NCI-H187 (cell line): ENCODE data around the gene ARHGAP35.
"Not testable (repeated sequence)": the region's sequence is repeated elsewhere in the genome, so short reads cannot be mapped to it uniquely, and the experiment has no call there.

Source experiments
- DNase-seq, 2 experiments: peaks; one replicate each; lab custom pipeline; 2025; lab: John Stamatoyannopoulos, UW

The ARHGAP35 gene

DNA sequence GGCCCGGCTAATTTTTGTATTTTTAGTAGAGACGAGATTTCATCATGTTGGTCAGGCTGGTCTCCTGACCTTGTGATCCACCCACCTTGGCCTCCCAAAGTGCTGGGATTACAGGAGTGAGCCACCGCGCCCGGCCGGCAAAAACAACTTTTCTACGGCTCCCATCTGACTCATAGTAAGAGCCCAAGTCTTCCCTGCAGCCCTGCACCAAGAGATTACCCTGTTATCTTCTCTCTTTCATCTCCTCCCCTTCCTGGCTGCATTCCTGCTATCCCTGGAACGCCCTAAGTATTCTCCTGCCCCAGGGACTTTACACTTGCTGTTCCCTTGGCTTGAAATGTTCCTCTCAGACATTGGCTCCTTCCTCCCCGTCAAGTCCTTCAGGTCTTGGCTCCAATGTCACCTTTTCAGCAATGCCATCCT lies 16.7 kb upstream of the ARHGAP35 start:
- no peak for DNase-seq

- DNase-seq: no peak
These were observed 14.8 kb upstream of the ARHGAP35 start for GRCh38 chr19:46845959-46846459.

DNA sequence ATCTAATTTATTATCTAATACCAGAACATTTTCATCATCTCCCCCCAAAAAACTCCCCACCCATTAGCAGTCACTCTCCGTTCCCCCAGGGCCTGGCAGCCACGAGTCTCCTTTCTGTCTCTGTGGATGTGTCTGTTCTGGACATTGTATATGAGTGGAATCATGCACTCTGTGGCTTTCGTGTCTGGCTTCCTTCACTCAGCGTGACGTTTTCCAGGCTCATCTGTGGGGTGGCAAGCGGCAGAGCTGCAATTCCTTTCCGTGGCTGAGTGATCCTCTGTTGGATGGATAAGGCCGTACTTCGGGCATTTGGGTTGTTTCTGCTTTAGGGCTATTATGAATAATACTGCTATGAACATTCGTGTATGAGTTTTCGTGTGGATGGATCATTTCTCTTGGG lies 13.3 kb upstream of the ARHGAP35 start:
- DNase-seq: no peak

- DNase-seq: no peak
These were observed 12.4 kb upstream of the ARHGAP35 start for GRCh38 chr19:46848389-46848788.

GRCh38 chr19:46849610-46850009 lies 11.2 kb upstream of the ARHGAP35 start:
- no peak for DNase-seq

DNA sequence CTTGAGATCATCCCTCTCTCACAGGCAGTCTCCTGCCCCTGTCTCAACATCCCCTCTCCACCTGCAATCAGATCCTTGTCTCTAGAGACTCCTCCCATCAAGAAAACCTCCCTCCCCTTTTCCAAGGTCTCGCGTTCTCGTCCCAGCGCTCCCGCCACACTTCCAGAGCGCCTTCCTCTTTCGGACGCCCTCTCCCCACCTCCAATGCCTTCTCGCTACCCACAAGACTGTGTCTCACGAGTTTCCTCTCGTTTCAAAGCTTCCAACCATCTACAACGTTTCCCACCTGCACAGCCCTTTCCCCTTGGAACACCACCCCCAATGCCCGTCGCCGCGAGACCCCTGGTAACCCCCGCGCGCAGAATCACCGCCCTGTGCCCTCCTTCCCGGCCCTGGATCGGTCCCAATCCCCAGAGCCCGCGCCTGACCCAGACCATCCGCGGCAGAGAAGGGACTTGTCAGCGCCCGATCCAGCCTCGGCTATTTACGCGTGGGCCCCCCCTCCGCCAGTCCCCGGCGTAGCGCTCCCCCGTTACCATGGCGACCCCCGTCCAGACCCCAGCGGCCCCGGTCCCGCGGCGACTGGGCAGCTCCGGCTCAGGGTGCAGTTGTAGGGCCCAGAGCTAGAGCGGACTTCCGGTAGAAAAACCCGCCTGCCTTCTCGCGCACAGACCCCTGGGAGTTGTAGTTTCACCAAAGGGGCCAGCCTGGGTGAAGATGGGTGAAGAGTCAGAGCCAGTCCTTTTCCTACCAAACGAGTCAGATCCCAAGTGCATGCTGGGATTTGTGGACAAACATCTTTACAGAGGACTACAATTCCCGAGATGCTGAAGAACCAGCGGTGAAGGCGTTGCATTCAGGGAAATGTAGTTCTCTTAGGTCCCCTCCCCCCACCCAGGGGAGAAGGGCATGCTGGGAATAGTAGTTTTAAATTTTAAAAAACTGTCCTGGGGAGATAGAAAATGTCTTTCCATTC lies 10.3 kb upstream of the ARHGAP35 start, which contains the start of gene AP2S1:
AP2S1 (minus strand) TSS at position 619 of the 976 bp plus-strand sequence; CDS start at position 539, 80 bp downstream.
- peak; percentile 94 to 98 for DNase-seq

DNA sequence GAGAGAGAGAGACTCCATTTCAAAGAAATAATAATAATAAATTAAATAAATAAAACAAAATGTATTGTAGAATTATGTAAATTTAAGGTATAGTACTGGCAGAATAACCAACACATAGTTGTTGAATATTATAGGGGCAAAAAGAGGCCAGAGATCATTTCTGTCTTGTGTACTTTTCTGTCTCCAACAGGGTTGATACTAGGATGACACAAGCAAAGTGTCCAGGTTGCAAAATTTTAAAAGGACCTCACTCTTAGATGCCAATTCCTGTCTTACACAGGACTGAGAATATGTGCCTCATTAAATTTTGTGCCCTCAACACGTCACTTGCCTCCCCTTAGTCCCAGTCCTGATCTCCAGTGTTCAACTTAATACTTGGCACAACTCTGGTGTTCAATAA lies 8.0 kb upstream of the ARHGAP35 start:
- no peak for DNase-seq

GRCh38 chr19:46854698-46855097 lies 6.1 kb upstream of the ARHGAP35 start:
- DNase-seq: not testable (repeated sequence)

DNA sequence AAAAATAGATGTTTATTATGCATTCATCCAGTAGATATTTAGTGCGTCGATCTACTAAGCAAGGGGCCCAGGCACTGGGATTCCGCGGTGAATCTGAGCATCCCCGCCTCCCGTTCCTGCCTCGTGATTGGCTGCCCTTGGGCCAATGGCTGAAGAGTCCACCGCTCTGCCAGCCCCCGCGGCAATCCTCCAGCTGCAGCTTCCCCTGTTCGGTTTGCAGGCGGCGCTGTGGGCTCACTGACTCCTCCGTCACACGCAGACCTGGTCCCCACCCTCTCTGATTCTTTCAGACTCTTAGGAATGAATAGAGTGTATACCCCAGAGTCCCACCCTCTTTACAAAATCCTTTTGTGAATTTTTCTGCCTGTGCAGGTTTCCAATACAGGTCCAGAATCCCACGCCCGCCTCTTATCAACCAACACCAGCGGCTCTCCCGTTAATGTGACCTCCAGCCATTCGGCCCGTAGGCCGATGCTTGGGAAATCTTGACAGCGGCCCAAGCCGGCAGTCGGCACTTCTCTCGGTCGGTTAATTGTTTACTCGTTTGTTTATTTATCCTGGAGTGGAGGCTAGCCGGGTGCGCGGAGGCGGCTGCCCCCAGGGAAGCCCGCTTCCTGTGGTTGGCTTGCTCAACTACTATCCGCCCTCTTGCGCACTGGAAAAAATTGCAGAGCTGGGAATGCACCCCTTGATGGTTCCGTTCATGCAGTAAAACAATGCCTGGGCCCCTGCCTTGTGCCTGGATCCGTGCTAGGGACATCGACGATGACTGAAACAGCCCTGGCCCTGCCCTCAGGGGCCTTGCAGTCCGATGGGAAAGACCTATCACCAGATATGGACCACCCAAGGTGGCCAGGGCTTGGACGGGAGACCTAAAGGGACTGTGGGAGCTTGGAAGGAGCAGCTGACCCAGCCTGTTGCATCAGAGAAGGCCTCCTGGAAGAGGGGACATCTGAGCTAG lies 4.5 kb upstream of the ARHGAP35 start:
- DNase-seq: no peak

DNA sequence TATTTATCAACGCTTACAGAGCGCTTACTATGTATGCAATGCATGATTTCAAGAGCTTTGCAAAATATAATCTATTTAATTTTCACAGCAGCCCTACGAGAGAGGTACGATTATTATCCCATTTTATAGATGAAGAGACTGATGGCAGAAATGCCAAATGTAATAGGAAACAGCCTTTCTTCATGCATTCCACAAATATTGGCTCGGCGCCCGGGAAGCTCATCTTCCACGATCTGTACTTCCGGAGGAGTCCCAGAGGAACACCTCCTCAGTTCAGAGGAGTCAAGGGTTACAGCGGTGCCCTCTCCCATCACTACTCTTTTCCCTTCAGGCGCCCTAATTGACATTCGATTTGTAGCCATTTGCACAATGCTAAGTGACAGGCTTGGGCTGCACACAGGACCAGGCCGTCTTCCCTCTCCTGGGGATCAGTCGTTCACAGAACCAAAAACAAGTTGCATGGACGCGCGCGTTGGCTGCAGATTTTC lies 1.1 kb upstream of the ARHGAP35 start:
- peak; percentile 81 to 97 for DNase-seq

DNA sequence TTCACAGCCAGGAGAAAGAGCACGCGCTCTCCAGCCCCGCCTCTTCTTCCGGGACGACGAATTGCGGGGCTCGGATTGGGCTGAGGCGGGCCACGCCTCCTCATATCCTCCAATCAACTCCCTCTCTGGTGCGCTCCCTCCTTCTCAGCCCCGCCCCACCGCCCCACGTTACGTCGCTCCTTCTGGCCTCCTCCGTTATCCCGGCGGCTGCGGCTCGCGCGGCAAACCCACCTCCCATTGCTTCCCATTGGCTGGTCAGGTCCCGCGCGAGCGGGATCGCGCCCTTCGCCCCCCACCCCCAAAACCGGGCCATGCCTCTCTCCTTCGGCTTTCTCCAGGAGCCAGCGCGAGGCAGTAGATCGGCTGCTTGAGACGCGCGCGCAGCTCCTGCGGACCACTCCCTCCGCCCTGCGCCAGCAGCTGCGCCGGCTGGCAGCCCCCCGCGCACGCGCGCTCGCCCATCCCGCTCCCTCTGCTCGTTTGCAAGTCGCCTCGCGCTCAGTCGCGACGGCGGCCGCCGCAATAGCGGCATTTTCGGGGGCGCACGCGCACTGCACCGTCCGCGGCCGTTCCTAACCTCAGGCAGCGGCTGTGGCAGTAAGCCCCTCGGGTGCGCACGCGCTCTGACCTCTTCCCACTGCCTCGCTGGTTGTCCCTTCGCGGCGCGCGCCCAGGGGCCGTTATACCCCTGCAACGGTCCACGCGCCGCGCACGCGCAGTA lies 512 bp upstream of the ARHGAP35 start:
- peak; percentile 97 to 99 for DNase-seq

DNA sequence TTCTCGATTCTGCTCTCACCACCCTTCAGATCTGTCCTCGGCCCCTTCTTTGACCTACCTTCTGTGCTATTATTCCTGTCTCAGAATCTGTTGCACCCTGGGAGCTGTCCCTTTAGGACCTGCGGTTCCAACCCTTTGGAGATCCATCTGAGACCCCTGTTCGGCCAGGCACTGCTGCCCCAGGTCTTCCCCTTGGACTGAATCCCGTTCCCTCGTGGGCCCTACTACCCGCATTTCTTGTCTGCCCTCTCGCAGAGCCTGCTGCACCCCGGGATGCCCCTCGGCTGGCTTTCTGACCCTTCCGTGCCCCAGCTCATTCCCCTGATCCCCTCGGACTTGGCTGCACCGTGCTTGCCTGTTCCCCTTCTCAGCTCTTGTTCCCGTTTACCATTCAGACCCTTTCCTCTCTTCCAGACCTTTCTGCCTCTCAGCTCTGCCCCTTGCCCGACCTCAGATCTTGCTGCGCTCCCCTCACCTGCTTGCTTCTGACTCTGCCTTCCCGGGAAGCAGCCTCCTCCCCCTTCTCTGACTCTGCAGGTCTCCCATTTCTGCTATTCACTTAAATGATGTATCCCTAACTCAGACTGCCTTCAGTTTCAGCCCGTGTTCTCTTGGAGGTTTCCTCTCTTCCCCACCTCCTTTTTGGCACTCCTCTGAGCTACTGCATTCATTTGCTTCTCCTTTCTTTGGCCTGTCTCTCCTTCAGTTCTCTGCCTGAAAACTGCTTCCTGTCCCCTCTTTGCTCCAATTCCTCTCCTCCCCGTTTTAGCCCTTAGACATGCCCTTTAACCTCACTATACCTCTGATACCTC lies 1.1 kb downstream of the ARHGAP35 start:
- DNase-seq: no peak

DNA sequence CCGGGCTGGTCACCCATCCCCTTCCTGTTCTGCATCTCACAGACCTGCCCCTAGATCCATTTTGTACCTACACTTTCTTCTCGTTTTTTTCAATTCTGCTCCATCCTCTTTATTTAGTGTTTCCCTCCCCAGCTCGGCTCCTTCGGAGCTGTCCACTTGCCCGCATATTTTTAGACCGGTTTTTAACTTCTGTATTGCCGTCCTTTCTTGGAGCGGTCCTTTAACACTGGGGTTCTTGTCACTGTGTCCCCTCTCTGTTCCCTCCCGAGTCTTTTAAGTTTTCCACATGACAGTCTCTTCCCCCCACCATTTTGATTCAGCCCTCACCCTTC lies 1.7 kb downstream of the ARHGAP35 start:
- no peak for DNase-seq

GRCh38 chr19:46862974-46863632 lies 2.3 kb downstream of the ARHGAP35 start:
- DNase-seq: no peak

DNA sequence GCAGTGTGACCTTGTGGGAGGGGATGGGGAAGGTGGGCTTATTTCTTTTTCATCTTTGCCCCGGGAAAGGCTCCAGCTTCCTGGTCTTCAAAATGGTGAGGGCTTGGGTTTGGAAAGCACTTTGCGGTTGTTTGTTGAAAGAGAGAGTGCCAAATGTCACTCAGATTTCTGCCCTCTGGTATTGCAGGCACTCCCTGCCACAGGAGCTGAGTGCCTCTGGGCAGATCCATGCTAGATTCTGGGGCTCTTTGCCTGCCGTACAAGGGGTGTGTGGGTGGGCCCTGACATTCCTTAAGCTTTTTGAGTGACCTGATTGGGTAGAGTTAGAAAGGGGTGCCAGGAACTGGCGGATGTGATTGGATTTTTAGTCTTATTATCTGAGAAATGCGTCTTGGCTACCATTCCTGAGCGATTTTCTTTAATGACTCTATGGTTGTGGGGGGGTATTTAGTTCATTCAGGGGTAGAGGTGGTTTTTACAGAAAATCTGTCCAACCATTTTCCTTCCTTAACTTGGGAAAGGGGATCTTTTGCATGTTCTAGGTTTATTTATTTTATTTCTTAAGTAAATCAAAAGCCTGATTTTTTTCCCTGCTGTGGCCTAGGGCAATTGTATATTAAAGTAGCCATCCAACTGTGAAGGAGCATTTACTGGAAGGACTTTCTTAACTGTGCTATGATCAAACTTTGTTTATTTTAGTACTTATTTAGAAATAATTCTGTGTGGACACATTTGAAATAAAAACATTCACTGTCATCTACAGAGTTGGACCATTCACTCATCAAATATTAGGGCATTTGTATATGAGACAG lies 3.2 kb downstream of the ARHGAP35 start:
- DNase-seq: peak in 1 of 2 experiments; percentile 18

DNA sequence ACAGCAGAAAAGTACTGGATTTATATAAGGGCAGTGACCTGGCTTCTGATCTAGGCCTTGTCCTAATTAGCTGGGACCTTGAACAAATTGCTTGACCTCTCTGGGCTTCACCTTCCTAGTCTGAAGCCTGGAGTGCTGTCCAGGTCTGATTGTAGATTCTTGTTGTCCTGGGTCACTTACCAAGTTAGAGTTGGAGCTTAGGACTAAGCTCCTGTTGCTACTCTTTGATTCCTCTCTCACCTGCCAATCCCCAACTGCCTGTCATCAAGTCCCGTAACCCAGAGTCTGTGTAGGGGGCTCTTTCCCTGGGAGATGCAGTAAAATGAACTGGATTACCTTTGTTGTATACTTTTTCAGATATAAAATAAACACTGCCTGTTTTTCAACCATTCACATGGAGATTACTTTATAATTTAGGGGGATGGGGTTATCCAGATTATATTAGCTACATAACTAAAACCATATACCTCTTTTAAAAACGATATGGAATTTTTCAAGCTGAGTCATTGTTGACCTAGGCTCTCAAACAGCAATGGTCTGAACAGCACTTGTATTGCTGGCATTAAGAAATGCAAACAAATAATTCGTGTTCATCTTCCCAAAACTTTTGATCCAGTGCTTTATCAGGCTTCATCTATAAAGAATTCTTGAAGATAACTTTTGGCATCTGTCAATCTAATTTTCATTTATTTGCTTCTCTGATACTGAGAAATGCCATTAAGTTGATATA lies 5.8 kb downstream of the ARHGAP35 start:
- no peak for DNase-seq

DNA sequence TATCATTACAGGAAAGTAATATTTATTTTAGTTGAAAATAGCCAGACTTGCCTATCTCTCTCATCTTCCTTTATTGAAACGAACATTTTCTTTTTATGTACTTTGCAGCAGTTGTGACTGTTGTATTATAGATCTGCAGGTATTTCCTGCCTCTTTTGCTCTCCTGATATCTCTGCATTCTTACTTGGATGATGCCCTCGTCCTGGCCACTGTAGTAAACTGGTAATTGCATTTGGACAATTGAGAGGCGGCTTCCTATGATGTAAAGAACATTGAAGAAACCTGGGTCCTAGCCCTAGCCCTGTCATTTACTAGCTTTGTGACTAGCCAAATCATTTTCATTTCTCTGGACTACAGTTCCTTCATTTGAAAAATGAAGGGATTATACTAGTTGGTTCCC lies 6.4 kb downstream of the ARHGAP35 start:
- DNase-seq: no peak

DNA sequence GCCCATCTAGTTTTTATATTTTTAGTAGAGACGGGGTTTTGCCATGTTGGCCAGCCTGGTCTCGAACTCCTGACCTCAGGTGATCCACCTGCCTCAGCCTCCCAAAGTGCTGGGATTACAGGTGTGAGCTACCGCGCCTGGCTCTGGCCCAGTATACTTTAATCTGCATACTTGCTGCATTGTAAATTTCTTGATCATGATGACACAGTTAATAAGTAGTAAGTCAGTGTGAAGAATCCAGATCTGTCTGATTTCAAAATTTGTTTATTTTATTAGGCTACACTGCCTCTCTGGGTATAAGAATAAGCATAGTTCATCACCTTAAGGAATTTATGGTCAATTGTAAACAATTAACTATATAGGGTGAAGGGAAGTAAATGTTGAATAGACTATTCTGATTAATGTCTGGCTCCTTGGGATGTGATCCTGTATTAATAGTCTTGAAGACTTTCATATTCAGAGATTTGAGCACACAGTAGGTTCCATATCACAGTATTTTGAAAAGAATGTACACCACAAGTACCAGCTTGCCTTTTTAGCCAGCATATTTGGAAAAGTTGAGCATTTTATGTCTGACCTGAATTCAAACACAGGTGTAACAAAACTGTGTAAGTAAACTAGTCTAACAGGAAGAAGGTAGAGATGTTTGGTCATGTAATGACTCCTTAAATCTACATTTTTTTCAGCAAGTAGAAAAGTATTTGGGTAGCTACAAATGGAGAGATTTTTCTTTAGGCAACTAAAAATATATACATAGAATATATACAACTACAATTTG lies 7.4 kb downstream of the ARHGAP35 start:
- no peak for DNase-seq
